Tibial artery (tissue), 4 donors: ENCODE measurements around the gene HPS4.
A peak's percentile ranks its signal among the peaks of the same experiment; 100 is the strongest.

Source experiments
- DNase-seq, 2 donors: peaks; one replicate each; pipeline ENCODE4 v3.0.0-alpha.2; 2019
- H3K27ac ChIP-seq, 2 donors: fragments of 200-600 bp; sonication (generic) in 1 of 2; 1 replicate in 1 of 2; 2 replicates in 1 of 2; pipeline ENCODE4 v1.5.1; 2018 to 2019; ENCODE audit warnings: mild to moderate bottlenecking in 1 of 2
- H3K27me3 ChIP-seq, 2 donors: fragments of 200-600 bp; sonication (generic) in 1 of 2; one replicate each; pipeline versions ENCODE4 v1.5.1 to v1.6.0; 2016 to 2019
- H3K36me3 ChIP-seq, 3 donors: fragments of 200-600 bp; sonication (generic) in 2 of 3; one replicate each; pipeline ENCODE4 v1.5.1; 2016 to 2019; ENCODE audit warnings: mild to moderate bottlenecking in 2 of 3
- H3K4me1 ChIP-seq, 4 donors: fragments of 200-600 bp; sonication (generic) in 2 of 4; 1 replicate in 3 of 4; 2 replicates in 1 of 4; pipeline ENCODE4 v1.5.1; 2016 to 2019
- H3K4me3 ChIP-seq, 2 donors: fragments of 200-600 bp; sonication (generic) in 1 of 2; 1 replicate in 1 of 2; 2 replicates in 1 of 2; pipeline ENCODE4 v1.5.1; 2018 to 2019; ENCODE audit warnings: mild to moderate bottlenecking in 2 of 2
- H3K9me3 ChIP-seq, 3 donors: fragments of 200-600 bp; sonication (generic) in 1 of 3; one replicate each; pipeline ENCODE4 v1.5.1; 2016 to 2019
- CTCF ChIP-seq, 2 experiments: fragments of 200-600 bp in 1 of 2; fragments of 450-650 bp in 1 of 2; IDR thresholded peaks; one replicate each; pipeline ENCODE4 v1.5.1; 2017 to 2019; ENCODE audit warnings: antibody characterized with exemption in 2 of 2, mild to moderate bottlenecking in 1 of 2, moderate library complexity in 1 of 2
- intact Hi-C: fragments of 100-400 bp; cut with DNase I; formaldehyde crosslinking; loops from one replicate; pipeline ENCODE4 v1.15.0; 2023; ENCODE audit warnings: low total_unique reads

The HPS4 gene

GRCh38 chr22:26462051-26462450 lies 21.5 kb downstream of the HPS4 start:
- intact Hi-C loops = no loop called here
- Histone ChIP-seq H3K36me3 (peaks cover 68 to 98% (median 86%) of the 10 kb centered on the region in 3 donors), H3K27me3 (no peaks in the 10 kb centered on the region), H3K4me3 (no peak overlapping the region), H3K9me3 (no peaks in the 10 kb centered on the region), H3K27ac (no peak overlapping the region), H3K4me1 (no peaks in the 10 kb centered on the region)
- no peak for TF ChIP-seq CTCF (IDR thresholded peaks at IDR 0.05)
- DNase-seq = peak in 1 of 2 donors; percentile 32

DNA sequence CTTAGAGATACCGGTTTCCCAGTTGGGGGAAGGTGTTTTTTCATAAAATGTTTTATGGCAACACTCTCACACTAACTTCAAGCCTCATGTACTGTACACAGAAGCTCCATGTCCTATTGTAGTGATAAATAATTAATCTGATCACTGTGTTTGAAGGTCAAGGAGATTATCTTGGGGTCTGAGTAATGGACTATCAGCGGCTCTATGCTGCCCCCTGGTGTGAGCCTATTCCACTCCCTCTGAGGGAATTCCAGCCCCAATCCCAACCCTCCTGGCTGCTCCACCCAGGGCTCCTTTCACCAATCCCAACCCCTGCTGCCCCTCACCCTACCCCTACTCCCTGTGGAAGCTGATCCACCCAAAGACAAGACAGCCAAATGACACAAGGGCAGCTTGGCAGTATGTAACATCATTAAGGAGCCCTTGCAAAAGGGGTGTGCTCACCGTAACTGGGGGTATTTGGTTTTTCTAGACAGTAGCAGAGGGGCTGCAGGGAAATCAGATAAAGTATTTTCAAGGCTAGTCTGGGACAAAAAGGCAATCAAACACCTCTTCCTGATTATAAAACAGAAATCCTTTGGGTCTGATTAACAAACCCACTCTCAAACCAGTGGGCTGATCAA lies 22.3 kb downstream of the HPS4 start:
- intact Hi-C loops = no loop called here
- DNase-seq = peak; percentile 44 to 65
- peaks cover 61 to 97% (median 87%) of the 10 kb centered on the region in 3 donors for H3K36me3 ChIP-seq
- no peaks in the 10 kb centered on the region for H3K4me1 ChIP-seq
- no peaks in the 10 kb centered on the region for H3K9me3 ChIP-seq
- H3K27me3 ChIP-seq = no peaks in the 10 kb centered on the region
- no peak overlapping the region for H3K27ac ChIP-seq
- H3K4me3 ChIP-seq = no peak overlapping the region
- peak; percentile 52 to 59 for TF ChIP-seq CTCF (IDR thresholded peaks at IDR 0.05)

DNA sequence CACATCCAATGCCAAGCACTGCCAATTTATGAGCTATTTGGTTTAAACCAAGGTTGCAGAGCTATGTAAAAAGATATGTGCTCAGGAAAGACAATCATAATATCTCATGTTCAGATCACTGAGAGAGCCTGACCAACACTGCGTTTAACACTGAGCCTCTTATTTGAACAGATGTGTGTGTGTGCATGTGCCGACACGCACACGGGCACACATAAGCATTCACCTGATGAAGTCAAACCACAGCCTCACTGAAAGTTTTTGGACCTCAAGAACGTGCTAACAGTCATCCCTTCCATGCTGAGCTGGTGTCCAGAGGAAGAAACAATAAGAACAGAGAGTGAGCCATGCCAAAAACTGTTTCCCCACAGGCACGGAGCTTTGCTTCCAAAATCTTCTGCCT lies 23.4 kb downstream of the HPS4 start:
- Histone ChIP-seq H3K9me3 (no peaks in the 10 kb centered on the region), H3K27ac (no peak overlapping the region), H3K4me1 (no peaks in the 10 kb centered on the region), H3K36me3 (peaks cover 50 to 95% (median 85%) of the 10 kb centered on the region in 3 donors), H3K27me3 (no peaks in the 10 kb centered on the region), H3K4me3 (no peak overlapping the region)
- TF ChIP-seq CTCF (IDR thresholded peaks at IDR 0.05) = no peak
- intact Hi-C loops = no loop called here
- DNase-seq = peak in 1 of 2 donors; percentile 5

GRCh38 chr22:26457661-26458272 lies 25.8 kb downstream of the HPS4 start:
- no peak overlapping the region for H3K27ac ChIP-seq
- H3K9me3 ChIP-seq = no peaks in the 10 kb centered on the region
- DNase-seq = peak in 1 of 2 donors; percentile 46
- H3K4me1 ChIP-seq = no peaks in the 10 kb centered on the region
- peaks cover 44 to 86% (median 75%) of the 10 kb centered on the region in 3 donors for H3K36me3 ChIP-seq
- no peak for TF ChIP-seq CTCF (IDR thresholded peaks at IDR 0.05)
- no peaks in the 10 kb centered on the region for H3K27me3 ChIP-seq
- intact Hi-C loops = no loop called here
- H3K4me3 ChIP-seq = no peak overlapping the region

DNA sequence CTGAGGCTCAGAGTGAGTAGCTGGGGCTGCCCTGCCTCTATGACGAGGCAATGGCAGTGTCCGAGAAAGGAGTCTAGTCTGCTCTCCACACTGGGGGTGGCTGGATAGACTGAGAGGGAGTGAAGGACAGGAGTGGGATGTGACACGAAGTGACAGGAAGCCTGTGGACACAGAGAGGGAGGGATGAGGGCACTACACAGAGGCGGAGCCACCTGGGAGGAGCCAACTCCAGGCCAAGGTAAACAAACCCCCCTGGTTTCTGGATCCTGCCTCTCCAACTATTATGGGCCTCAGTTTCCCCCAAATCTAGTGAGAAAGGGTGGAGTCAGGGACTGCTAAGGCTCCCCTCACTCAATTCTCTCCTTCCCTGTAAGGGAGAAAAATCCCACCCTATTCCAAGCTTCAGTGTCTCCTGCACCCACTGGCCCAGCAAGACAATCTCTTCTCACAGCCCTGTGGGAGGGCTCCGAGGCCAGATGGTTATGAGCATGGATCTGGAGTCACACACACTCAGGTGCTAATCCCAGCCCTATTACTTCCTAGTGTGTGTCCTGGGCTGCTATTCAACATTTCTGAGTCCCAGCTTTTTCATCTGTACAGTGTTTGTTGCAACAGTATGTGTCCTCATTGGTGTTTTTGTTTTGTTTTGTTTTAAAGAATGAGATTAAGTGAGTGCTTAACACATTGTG lies 29.6 kb downstream of the HPS4 start:
- H3K27ac ChIP-seq = no peak overlapping the region
- H3K27me3 ChIP-seq = no peaks in the 10 kb centered on the region
- DNase-seq = peak in 1 of 2 donors; percentile 21
- H3K36me3 ChIP-seq = peaks cover 50 to 83% (median 80%) of the 10 kb centered on the region in 3 donors
- no peaks in the 10 kb centered on the region for H3K4me1 ChIP-seq
- intact Hi-C loops = no loop called here
- H3K4me3 ChIP-seq = no peak overlapping the region
- TF ChIP-seq CTCF (IDR thresholded peaks at IDR 0.05) = no peak
- no peaks in the 10 kb centered on the region for H3K9me3 ChIP-seq
